Activated T-helper 17 cell treated with anti-CD3 and anti-CD28 coated beads, Interleukin-2, amount 50 U/mL, for 72 hours (primary cell): ENCODE measurements around the gene PTCHD4. TPM values are rescaled to one million over a fixed set of nuclear protein-coding genes. Genes with fewer than 3 reads are reported as not detected.
A peak's percentile ranks its signal among the peaks of the same experiment; 100 is the strongest.
"Not testable (repeated sequence)": the region's sequence is repeated elsewhere in the genome, so short reads cannot be mapped to it uniquely, and the experiment has no call there.

Source experiments
- ATAC-seq: fragments of 150-1000 bp; cut with Tn5 transposase; replicated peaks from 2 replicates; pipeline ENCODE4 v1.10.0; 2021; ENCODE audit warnings: mild to moderate bottlenecking, moderate library complexity
- H3K27ac Mint-ChIP-seq: one replicate; pipeline ENCODE4 v1.8.0; 2022; ENCODE audit warnings: mixed read lengths
- H3K27me3 Mint-ChIP-seq: one replicate; pipeline ENCODE4 v1.8.0; 2022; ENCODE audit warnings: mixed read lengths
- H3K36me3 Mint-ChIP-seq: one replicate; pipeline ENCODE4 v1.8.0; 2022; ENCODE audit warnings: low read depth, mild to moderate bottlenecking, mixed read lengths
- H3K4me1 Mint-ChIP-seq: one replicate; pipeline ENCODE4 v1.8.0; 2022; ENCODE audit warnings: mixed read lengths
- H3K4me3 Mint-ChIP-seq: one replicate; pipeline ENCODE4 v1.8.0; 2022; ENCODE audit warnings: mild to moderate bottlenecking, mixed read lengths
- H3K9me3 Mint-ChIP-seq: one replicate; pipeline ENCODE4 v1.8.0; 2022; ENCODE audit warnings: mixed read lengths
- total RNA-seq, 2 donors: library from RNA; stranded (reverse); gene quantifications; one replicate each; pipeline ENCODE4 v1.2.3, GENCODE V29; 2022

The PTCHD4 gene
- total RNA-seq, 2 donors from 2014 or later, result not detected

DNA sequence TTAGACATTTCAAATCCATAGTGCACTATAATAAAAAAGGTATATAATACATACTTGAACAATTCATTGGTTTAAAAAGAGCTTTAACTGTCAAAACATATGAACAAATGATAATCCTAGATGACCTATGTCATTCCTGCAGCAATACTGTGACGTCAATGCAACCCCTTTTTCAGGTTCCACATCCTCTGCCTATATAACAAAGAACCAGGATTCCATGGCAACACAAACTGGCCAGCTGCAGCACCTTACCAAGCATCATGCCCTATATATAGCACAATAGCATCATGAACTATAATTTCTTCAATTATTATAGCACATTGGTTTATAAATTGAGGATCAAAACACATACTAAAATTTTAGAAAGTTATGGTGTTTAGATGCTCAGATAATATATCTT lies 578 bp upstream of the PTCHD4 start:
- Mint-ChIP-seq H3K36me3 (no peaks in the 10 kb centered on the region), H3K27ac (no peak overlapping the region), H3K9me3 (no peaks in the 10 kb centered on the region), H3K27me3 (no peaks in the 10 kb centered on the region), H3K4me3 (no peak overlapping the region), H3K4me1 (no peaks in the 10 kb centered on the region)
- ATAC-seq, result no peak

GRCh38 chr6:48110436-48111142 lies 408 bp downstream of the PTCHD4 start:
- Mint-ChIP-seq H3K9me3 (no peaks in the 10 kb centered on the region), H3K27ac (peak overlapping the region; percentile 32), H3K36me3 (no peaks in the 10 kb centered on the region), H3K4me1 (no peaks in the 10 kb centered on the region), H3K4me3 (no peak overlapping the region), H3K27me3 (no peaks in the 10 kb centered on the region)
- no peak for ATAC-seq

- Mint-ChIP-seq H3K4me3 (no peak overlapping the region), H3K36me3 (no peaks in the 10 kb centered on the region), H3K9me3 (peaks cover 5% of the 10 kb centered on the region), H3K4me1 (no peaks in the 10 kb centered on the region), H3K27me3 (no peaks in the 10 kb centered on the region), H3K27ac (no peak overlapping the region)
- ATAC-seq, result no peak
These were observed 1.1 kb downstream of the PTCHD4 start for GRCh38 chr6:48109944-48110343.

- H3K27ac Mint-ChIP-seq, H3K4me1 Mint-ChIP-seq, ATAC-seq: not testable (repeated sequence)
These were observed 8.4 kb downstream of the PTCHD4 start for GRCh38 chr6:48102476-48103195.

DNA sequence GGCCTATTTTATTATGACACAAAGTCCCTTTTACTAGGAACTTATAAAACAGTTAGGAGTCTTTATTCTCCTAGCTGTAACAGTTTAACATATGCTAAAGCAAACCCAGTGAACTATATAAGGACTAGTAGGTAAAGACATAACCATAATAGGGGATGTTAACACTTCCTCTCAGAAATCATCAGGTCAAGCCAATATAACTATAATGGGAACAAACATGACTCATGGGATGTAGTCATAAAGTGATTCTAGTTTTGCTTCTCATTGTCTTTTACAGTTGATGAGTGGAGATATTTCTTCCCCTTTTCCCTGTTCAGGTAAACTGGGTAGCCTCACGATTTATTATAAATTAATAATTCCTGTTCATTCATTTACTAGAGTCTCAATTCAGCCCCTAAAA lies 9.7 kb downstream of the PTCHD4 start:
- H3K36me3 Mint-ChIP-seq, result no peaks in the 10 kb centered on the region
- no peaks in the 10 kb centered on the region for H3K27me3 Mint-ChIP-seq
- no peaks in the 10 kb centered on the region for H3K4me1 Mint-ChIP-seq
- H3K27ac Mint-ChIP-seq, result no peak overlapping the region
- H3K9me3 Mint-ChIP-seq, result peaks cover 5% of the 10 kb centered on the region
- H3K4me3 Mint-ChIP-seq, result no peak overlapping the region
- ATAC-seq, result no peak

More at GRCh38 chr6:48102476-48103195, 8.4 kb downstream of the PTCHD4 start:
- not testable (repeated sequence) for H3K36me3 Mint-ChIP-seq, H3K4me3 Mint-ChIP-seq, H3K9me3 Mint-ChIP-seq, H3K27me3 Mint-ChIP-seq

- H3K4me3 Mint-ChIP-seq, result no peak overlapping the region
- no peak overlapping the region for H3K27ac Mint-ChIP-seq
- H3K4me1 Mint-ChIP-seq, result no peaks in the 10 kb centered on the region
- H3K9me3 Mint-ChIP-seq, result peaks cover 5% of the 10 kb centered on the region
- ATAC-seq, result no peak
- H3K27me3 Mint-ChIP-seq, result no peaks in the 10 kb centered on the region
- no peaks in the 10 kb centered on the region for H3K36me3 Mint-ChIP-seq
These were observed 10.5 kb downstream of the PTCHD4 start for GRCh38 chr6:48100588-48100895.

GRCh38 chr6:48099713-48100587 lies 11.0 kb downstream of the PTCHD4 start:
- no peak overlapping the region for H3K27ac Mint-ChIP-seq
- H3K36me3 Mint-ChIP-seq, result no peaks in the 10 kb centered on the region
- no peaks in the 10 kb centered on the region for H3K9me3 Mint-ChIP-seq
- H3K4me3 Mint-ChIP-seq, result no peak overlapping the region
- H3K4me1 Mint-ChIP-seq, result no peaks in the 10 kb centered on the region
- no peaks in the 10 kb centered on the region for H3K27me3 Mint-ChIP-seq
- no peak for ATAC-seq

GRCh38 chr6:48098923-48099322 lies 12.1 kb downstream of the PTCHD4 start:
- no peaks in the 10 kb centered on the region for H3K4me1 Mint-ChIP-seq
- no peaks in the 10 kb centered on the region for H3K36me3 Mint-ChIP-seq
- ATAC-seq, result no peak
- H3K9me3 Mint-ChIP-seq, result no peaks in the 10 kb centered on the region
- no peak overlapping the region for H3K27ac Mint-ChIP-seq
- H3K4me3 Mint-ChIP-seq, result no peak overlapping the region
- H3K27me3 Mint-ChIP-seq, result no peaks in the 10 kb centered on the region

DNA sequence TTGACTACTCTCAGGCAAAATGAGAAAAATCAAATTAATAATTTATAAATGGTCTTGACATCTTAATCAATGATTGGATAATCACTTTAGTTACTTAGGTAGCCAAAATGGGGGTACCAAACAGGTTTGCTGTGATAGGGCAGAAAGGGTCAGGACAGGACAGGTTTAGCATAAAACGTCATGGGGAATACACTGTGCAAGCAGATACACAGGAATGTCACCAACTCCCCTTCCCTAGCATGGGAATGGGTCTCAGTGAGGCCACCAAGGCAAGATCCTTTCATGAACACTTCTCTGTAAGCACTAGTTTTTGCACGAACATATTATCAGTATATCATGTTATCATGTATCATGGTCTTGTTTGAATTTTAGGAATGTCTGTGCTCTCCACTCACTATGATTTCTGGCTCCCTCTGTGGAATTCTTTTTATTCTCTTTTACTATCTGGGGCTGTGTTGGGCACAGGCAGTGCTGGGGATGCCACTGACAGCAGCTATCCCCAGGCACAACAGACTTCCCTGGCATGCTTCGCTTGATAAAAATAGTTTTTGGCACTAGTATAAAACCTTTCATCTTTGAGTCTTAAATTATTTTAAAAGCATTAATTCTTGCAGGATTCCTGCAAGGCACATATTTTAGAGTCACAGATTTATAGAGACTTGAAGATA lies 18.3 kb downstream of the PTCHD4 start:
- H3K4me3 Mint-ChIP-seq, result no peak overlapping the region
- no peak for ATAC-seq
- H3K27me3 Mint-ChIP-seq, result no peaks in the 10 kb centered on the region
- H3K9me3 Mint-ChIP-seq, result no peaks in the 10 kb centered on the region
- no peak overlapping the region for H3K27ac Mint-ChIP-seq
- H3K4me1 Mint-ChIP-seq, result no peaks in the 10 kb centered on the region
- H3K36me3 Mint-ChIP-seq, result no peaks in the 10 kb centered on the region

GRCh38 chr6:48090546-48090945 lies 20.5 kb downstream of the PTCHD4 start:
- no peaks in the 10 kb centered on the region for H3K9me3 Mint-ChIP-seq
- H3K27ac Mint-ChIP-seq, result no peak overlapping the region
- no peak for ATAC-seq
- H3K36me3 Mint-ChIP-seq, result no peaks in the 10 kb centered on the region
- peaks cover 3% of the 10 kb centered on the region for H3K27me3 Mint-ChIP-seq
- no peaks in the 10 kb centered on the region for H3K4me1 Mint-ChIP-seq
- H3K4me3 Mint-ChIP-seq, result no peak overlapping the region

GRCh38 chr6:48087448-48087847 lies 23.5 kb downstream of the PTCHD4 start:
- H3K4me3 Mint-ChIP-seq, result no peak overlapping the region
- no peaks in the 10 kb centered on the region for H3K9me3 Mint-ChIP-seq
- H3K4me1 Mint-ChIP-seq, result no peaks in the 10 kb centered on the region
- H3K36me3 Mint-ChIP-seq, result no peaks in the 10 kb centered on the region
- no peak for ATAC-seq
- H3K27ac Mint-ChIP-seq, result no peak overlapping the region
- peaks cover 3% of the 10 kb centered on the region for H3K27me3 Mint-ChIP-seq

DNA sequence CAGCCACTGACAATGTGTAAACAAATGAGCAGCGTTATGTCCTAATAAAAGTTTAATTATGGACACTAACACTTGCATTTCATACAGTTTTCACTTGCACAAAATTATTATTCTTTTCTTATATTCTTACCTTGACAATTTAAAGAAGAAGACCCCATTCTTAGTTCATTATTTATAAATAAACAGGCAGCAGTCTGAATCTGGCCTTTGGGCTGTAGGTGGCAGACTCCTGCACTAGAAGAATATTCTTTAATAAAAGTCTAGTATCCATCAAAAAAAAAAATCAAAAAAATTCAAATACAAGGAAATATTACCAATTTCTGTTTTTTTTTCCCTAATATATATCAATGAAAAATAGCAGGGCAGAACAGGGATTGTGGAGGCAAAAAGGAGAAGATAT lies 24.8 kb downstream of the PTCHD4 start:
- H3K27me3 Mint-ChIP-seq, result peaks cover 3% of the 10 kb centered on the region
- H3K36me3 Mint-ChIP-seq, result no peaks in the 10 kb centered on the region
- H3K4me1 Mint-ChIP-seq, result no peaks in the 10 kb centered on the region
- no peak overlapping the region for H3K4me3 Mint-ChIP-seq
- ATAC-seq, result no peak
- H3K27ac Mint-ChIP-seq, result no peak overlapping the region
- H3K9me3 Mint-ChIP-seq, result no peaks in the 10 kb centered on the region

DNA sequence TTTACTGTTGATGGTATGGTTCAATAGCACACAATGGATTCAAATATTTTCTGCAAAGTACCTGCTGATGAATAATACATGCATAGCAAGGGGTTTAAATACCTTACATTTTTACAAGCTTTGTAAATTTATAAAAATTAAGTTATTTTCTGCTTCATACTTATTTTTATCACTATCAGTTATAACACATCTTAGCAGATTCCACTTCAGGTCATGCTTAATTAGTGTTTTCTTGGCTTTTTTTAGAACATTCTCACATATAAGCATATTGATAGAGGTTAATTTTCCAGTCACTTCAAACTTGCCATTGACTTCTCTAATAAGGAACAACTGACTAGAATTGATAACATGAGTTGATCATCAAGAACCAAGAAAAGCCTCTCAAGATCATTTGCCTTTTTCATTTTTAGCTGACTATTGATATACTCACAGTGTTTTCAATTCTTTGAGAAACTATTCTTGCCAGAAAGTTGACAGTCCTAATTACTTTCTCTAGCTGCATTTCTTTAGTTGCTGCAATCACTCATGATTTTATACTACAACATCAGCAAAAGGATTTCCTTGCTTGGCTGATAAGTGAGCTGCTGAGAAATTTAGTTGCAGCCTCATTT lies 25.8 kb downstream of the PTCHD4 start:
- H3K36me3 Mint-ChIP-seq, result no peaks in the 10 kb centered on the region
- no peak overlapping the region for H3K27ac Mint-ChIP-seq
- no peak for ATAC-seq
- no peaks in the 10 kb centered on the region for H3K4me1 Mint-ChIP-seq
- H3K9me3 Mint-ChIP-seq, result no peaks in the 10 kb centered on the region
- H3K27me3 Mint-ChIP-seq, result peaks cover 3% of the 10 kb centered on the region
- no peak overlapping the region for H3K4me3 Mint-ChIP-seq

- Mint-ChIP-seq H3K4me3 (no peak overlapping the region), H3K27me3 (peaks cover 3% of the 10 kb centered on the region), H3K9me3 (no peaks in the 10 kb centered on the region), H3K27ac (no peak overlapping the region), H3K36me3 (no peaks in the 10 kb centered on the region), H3K4me1 (no peaks in the 10 kb centered on the region)
- ATAC-seq, result no peak
These were observed 26.8 kb downstream of the PTCHD4 start for GRCh38 chr6:48084201-48084600.
